ENCODE measurements around the gene LRGUK.

DNA sequence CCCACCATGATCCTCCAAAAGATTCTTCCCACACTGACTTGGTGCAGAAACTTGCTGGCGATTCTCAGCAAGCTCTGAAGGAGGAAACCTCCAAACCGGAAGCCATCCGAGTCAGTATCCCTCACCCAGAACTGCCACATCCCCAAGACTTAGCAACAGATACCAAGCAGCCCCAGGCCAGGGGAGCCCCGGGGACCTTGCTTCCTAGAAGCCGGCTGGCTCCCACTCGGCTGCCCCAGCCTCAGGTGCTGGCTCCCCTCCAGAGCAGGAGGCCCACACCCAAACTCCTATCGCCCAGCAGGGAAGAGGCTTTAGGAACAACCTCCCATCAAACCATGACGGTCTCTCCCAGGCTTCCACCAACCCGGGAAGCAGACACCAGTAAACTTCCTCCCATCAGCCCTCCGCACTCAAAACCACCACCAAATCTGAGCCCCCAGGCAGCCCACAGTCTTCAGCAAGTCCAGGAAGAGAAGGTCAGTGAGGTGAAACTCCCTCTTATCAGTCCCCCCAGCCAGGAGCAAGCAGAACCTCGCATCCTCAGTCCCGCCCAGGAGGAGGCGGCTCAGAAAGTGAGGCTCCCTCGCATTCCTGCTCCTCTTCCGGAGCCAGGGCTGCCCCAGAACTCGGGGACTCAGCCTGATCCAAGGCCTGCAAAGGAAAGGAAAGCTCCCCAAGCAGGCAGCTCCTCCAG is 82.3 kb downstream of the LRGUK start:
- TF ChIP-seq, protein P1, sequence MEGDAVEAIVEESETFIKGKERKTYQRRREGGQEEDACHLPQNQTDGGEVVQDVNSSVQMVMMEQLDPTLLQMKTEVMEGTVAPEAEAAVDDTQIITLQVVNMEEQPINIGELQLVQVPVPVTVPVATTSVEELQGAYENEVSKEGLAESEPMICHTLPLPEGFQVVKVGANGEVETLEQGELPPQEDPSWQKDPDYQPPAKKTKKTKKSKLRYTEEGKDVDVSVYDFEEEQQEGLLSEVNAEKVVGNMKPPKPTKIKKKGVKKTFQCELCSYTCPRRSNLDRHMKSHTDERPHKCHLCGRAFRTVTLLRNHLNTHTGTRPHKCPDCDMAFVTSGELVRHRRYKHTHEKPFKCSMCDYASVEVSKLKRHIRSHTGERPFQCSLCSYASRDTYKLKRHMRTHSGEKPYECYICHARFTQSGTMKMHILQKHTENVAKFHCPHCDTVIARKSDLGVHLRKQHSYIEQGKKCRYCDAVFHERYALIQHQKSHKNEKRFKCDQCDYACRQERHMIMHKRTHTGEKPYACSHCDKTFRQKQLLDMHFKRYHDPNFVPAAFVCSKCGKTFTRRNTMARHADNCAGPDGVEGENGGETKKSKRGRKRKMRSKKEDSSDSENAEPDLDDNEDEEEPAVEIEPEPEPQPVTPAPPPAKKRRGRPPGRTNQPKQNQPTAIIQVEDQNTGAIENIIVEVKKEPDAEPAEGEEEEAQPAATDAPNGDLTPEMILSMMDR (IDR thresholded peaks at IDR 0.05; ENCODE audit: low read length): no peak
- TF ChIP-seq EZH2 (IDR thresholded peaks at IDR 0.05; ENCODE audit: borderline replicate concordance, low read length): no peak

Data from OCI-LY1 (cell line).